GM21576 (cell line): Measurements from ENCODE around the gene RASD2.

ENCODE experiments used
- ATAC-seq: cut with Tn5 transposase; IDR thresholded peaks from one replicate; pipeline ENCODE4 v1.9.1; 2021; ENCODE audit warnings: mild to moderate bottlenecking, moderate library complexity; ENCODE audit not compliant: unreplicated experiment

The RASD2 gene

GRCh38 chr22:35517769-35518530, 22.7 kb upstream of the RASD2 start:
- ATAC-seq, result no peak

- no peak for ATAC-seq
Observed at GRCh38 chr22:35518811-35519210, 21.8 kb upstream of the RASD2 start.

GRCh38 chr22:35519306-35520000, 21.2 kb upstream of the RASD2 start:
- no peak for ATAC-seq

GRCh38 chr22:35521358-35522224, 19.0 kb upstream of the RASD2 start:
- ATAC-seq, result no peak

GRCh38 chr22:35522225-35523149, 18.1 kb upstream of the RASD2 start:
- ATAC-seq, result no peak

- no peak for ATAC-seq
Observed at GRCh38 chr22:35523167-35523947, 17.3 kb upstream of the RASD2 start.

GRCh38 chr22:35524966-35525686, 15.5 kb upstream of the RASD2 start:
- ATAC-seq, result no peak

- no peak for ATAC-seq
Observed at GRCh38 chr22:35525687-35526332, 14.8 kb upstream of the RASD2 start.

- no peak for ATAC-seq
Observed at GRCh38 chr22:35526333-35526979, 14.2 kb upstream of the RASD2 start.

GRCh38 chr22:35528927-35529326, 11.7 kb upstream of the RASD2 start:
- no peak for ATAC-seq

- ATAC-seq, result no peak
Observed at GRCh38 chr22:35530700-35531099, 9.9 kb upstream of the RASD2 start.

- no peak for ATAC-seq
Observed at GRCh38 chr22:35531202-35531601, 9.4 kb upstream of the RASD2 start.

GRCh38 chr22:35531676-35532075, 9.0 kb upstream of the RASD2 start:
- ATAC-seq, result no peak

GRCh38 chr22:35533365-35534029, 7.1 kb upstream of the RASD2 start:
- no peak for ATAC-seq

- ATAC-seq, result no peak
Observed at GRCh38 chr22:35534091-35534490, 6.5 kb upstream of the RASD2 start.

- no peak for ATAC-seq
Observed at GRCh38 chr22:35537232-35537631, 3.4 kb upstream of the RASD2 start.

GRCh38 chr22:35538801-35539321, 1.8 kb upstream of the RASD2 start:
- ATAC-seq, result no peak
